SK-N-SH treated with all-trans-retinoic acid at 6 μM for 48 hours (cell line): ENCODE results near the gene FZR1.

Experiments
- ARNTL ChIP-seq: fragments of 450-650 bp; formaldehyde crosslinking; IDR thresholded peaks from 2 replicates; pipeline ENCODE4 v1.5.0; 2020; ENCODE audit warnings: low read depth, mild to moderate bottlenecking, moderate library complexity, borderline replicate concordance
- CREB5 ChIP-seq: fragments of 250-450 bp; sonication (Bioruptor Pico); IDR thresholded peaks from 2 replicates; pipeline ENCODE4 v1.5.1; 2020; ENCODE audit warnings: low read depth, mild to moderate bottlenecking, moderate library complexity
- CSDC2 ChIP-seq: fragments of 250-450 bp; sonication (Bioruptor Pico); IDR thresholded peaks from 2 replicates; pipeline ENCODE4 v1.5.0; 2020; ENCODE audit warnings: mild to moderate bottlenecking, moderate library complexity
- CSRNP3 ChIP-seq: fragments of 250-450 bp; sonication (Bioruptor Pico); IDR thresholded peaks from 2 replicates; pipeline ENCODE4 v1.5.1; 2021; ENCODE audit warnings: mild to moderate bottlenecking, moderate library complexity
- GLIS3 ChIP-seq: fragments of 250-450 bp; sonication (Bioruptor Pico); IDR thresholded peaks from 2 replicates; pipeline ENCODE4 v1.5.0; 2020; ENCODE audit warnings: mild to moderate bottlenecking, moderate library complexity
- ISL1 ChIP-seq: fragments of 250-450 bp; sonication (Bioruptor Pico); IDR thresholded peaks from 2 replicates; pipeline ENCODE4 v2.1.2; 2022; ENCODE audit warnings: mild to moderate bottlenecking, moderate library complexity
- OSR1 ChIP-seq: fragments of 250-450 bp; sonication (Bioruptor Pico); IDR thresholded peaks from 2 replicates; pipeline ENCODE4 v1.8.0; 2022; ENCODE audit warnings: moderate library complexity, mild to moderate bottlenecking, inconsistent platforms
- RARB ChIP-seq: fragments of 250-450 bp; sonication (Bioruptor Pico); IDR thresholded peaks from 2 replicates; pipeline ENCODE4 v1.8.0; 2021; ENCODE audit warnings: mild to moderate bottlenecking, moderate library complexity
- TCF4 ChIP-seq: fragments of 250-450 bp; sonication (Bioruptor Pico); IDR thresholded peaks from 2 replicates; pipeline ENCODE4 v1.8.0; 2021; ENCODE audit warnings: mild to moderate bottlenecking, moderate library complexity, borderline replicate concordance
- TSHZ2 ChIP-seq: fragments of 250-450 bp; sonication (Bioruptor Pico); IDR thresholded peaks from 2 replicates; pipeline ENCODE4 v1.5.0; 2020; ENCODE audit warnings: mild to moderate bottlenecking, moderate library complexity
- ZFP3 ChIP-seq: fragments of 250-450 bp; sonication (Bioruptor Pico); IDR thresholded peaks from 2 replicates; pipeline ENCODE4 v1.5.0; 2020; ENCODE audit warnings: mild to moderate bottlenecking, moderate library complexity
- ZFP30 ChIP-seq: fragments of 450-650 bp; formaldehyde crosslinking; IDR thresholded peaks from 2 replicates; pipeline ENCODE4 v1.5.0; 2022; ENCODE audit warnings: mild to moderate bottlenecking, moderate library complexity
- ZNF565 ChIP-seq: fragments of 450-650 bp; formaldehyde crosslinking; conservative IDR thresholded peaks from 2 replicates; pipeline ENCODE4 v1.5.0; 2020; ENCODE audit warnings: low read depth, mild to moderate bottlenecking, moderate library complexity
- TF ChIP-seq, protein P1 (sequence below): fragments of 250-450 bp; sonication (Bioruptor Pico); IDR thresholded peaks from 2 replicates; pipeline ENCODE4 v1.8.0; 2020; ENCODE audit warnings: mild to moderate bottlenecking, moderate library complexity, borderline replicate concordance

DNA sequence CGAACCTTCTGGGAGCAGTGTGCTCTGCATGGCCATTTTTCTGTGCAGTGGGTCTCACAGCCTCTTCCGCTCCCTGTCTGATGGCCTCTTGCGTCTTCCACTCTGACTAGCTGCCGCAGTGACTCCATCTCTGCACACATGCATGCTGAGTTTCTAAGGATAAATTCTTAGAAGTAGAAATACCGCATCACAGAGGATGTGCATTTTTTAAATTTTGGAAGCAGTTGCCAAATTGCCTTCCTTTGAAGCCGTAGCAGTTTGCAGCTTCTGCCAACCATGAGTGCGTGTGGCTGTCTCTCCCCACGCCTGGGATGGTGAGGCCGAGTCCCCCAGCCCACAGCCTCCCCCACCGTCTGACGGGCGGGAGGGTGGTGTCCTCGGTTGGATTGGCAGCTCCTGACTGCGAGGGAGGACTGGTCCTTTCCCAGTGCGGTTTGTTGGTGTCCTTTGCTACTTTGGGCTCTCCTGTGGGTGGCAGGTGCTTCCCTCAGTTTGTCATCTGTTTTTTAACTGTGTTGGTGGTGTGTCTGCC lies 9.8 kb downstream of the FZR1 start:
- no peak for TF ChIP-seq ARNTL
- TF ChIP-seq ISL1 (CRISPR knock-in tag), result no peak
- TF ChIP-seq TSHZ2 (CRISPR knock-in tag), result no peak
- no peak for TF ChIP-seq CSRNP3 (CRISPR knock-in tag)
- TF ChIP-seq GLIS3 (CRISPR knock-in tag), result no peak
- no peak for TF ChIP-seq ZFP3 (CRISPR knock-in tag)
- TF ChIP-seq, protein P1, sequence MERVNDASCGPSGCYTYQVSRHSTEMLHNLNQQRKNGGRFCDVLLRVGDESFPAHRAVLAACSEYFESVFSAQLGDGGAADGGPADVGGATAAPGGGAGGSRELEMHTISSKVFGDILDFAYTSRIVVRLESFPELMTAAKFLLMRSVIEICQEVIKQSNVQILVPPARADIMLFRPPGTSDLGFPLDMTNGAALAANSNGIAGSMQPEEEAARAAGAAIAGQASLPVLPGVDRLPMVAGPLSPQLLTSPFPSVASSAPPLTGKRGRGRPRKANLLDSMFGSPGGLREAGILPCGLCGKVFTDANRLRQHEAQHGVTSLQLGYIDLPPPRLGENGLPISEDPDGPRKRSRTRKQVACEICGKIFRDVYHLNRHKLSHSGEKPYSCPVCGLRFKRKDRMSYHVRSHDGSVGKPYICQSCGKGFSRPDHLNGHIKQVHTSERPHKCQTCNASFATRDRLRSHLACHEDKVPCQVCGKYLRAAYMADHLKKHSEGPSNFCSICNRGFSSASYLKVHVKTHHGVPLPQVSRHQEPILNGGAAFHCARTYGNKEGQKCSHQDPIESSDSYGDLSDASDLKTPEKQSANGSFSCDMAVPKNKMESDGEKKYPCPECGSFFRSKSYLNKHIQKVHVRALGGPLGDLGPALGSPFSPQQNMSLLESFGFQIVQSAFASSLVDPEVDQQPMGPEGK (CRISPR knock-in tag), result no peak
- no peak for TF ChIP-seq CSDC2 (CRISPR knock-in tag)
- no peak for TF ChIP-seq RARB (CRISPR knock-in tag)
- no peak for TF ChIP-seq ZFP30 (CRISPR knock-in tag)
- TF ChIP-seq CREB5 (CRISPR knock-in tag), result no peak
- TF ChIP-seq ZNF565 (CRISPR knock-in tag), result no peak
- TF ChIP-seq OSR1, result no peak
- no peak for TF ChIP-seq TCF4 (CRISPR knock-in tag)
